Naive B cell (primary cell): Measurements from ENCODE around the gene TBC1D8. TPM values are rescaled to one million over a fixed set of nuclear protein-coding genes. Genes with fewer than 3 reads are reported as not detected.

Experiments
- ATAC-seq, 2 donors: fragments of 150-1000 bp; cut with Tn5 transposase; 2 replicates each; pipeline ENCODE4 v1.10.0; 2021; ENCODE audit warnings: low read depth in 2 of 2, mild to moderate bottlenecking in 2 of 2, moderate library complexity in 2 of 2
- DNase-seq: peaks from one replicate; pipeline ENCODE4 v3.0.0; 2022
- H3K27ac Mint-ChIP-seq, 6 donors: one replicate each; pipeline ENCODE4 v1.8.0; 2020 to 2022; ENCODE audit warnings: mild to moderate bottlenecking in 6 of 6, mixed read lengths in 6 of 6, moderate library complexity in 5 of 6, inconsistent platforms in 2 of 6
- H3K27me3 Mint-ChIP-seq, 3 donors: one replicate each; pipeline ENCODE4 v1.8.0; 2021 to 2022; ENCODE audit warnings: mixed read lengths in 3 of 3, mild to moderate bottlenecking in 1 of 3
- H3K36me3 Mint-ChIP-seq, 2 donors: one replicate each; pipeline ENCODE4 v1.8.0; 2020 to 2022; ENCODE audit warnings: mixed read lengths in 2 of 2, inconsistent platforms in 1 of 2, mild to moderate bottlenecking in 1 of 2
- H3K4me1 Mint-ChIP-seq, 3 donors: one replicate each; pipeline ENCODE4 v1.8.0; 2020 to 2022; ENCODE audit warnings: mixed read lengths in 3 of 3, inconsistent platforms in 1 of 3, mild to moderate bottlenecking in 1 of 3, moderate library complexity in 1 of 3
- H3K4me3 Mint-ChIP-seq, 8 donors: one replicate each; pipeline ENCODE4 v1.8.0; 2020 to 2022; ENCODE audit warnings: mild to moderate bottlenecking in 8 of 8, mixed read lengths in 8 of 8, moderate library complexity in 8 of 8, inconsistent platforms in 2 of 8
- H3K9me3 Mint-ChIP-seq, 7 donors: one replicate each; pipeline ENCODE4 v1.8.0; 2020 to 2022; ENCODE audit warnings: mixed read lengths in 7 of 7, mild to moderate bottlenecking in 5 of 7, inconsistent platforms in 2 of 7, moderate library complexity in 1 of 7
- polyA plus RNA-seq, 6 donors: library from polyadenylated mRNA; unstranded; fragments of 300-500 nt; fragmentation: Illumina TruSeq; gene quantifications; one replicate each; pipeline ENCODE4 v1.2.3, GENCODE V29; 2021; ENCODE audit warnings: low read depth in 6 of 6

The TBC1D8 gene
- polyA plus RNA-seq, 6 donors from 2014 or later = 0.19 to 0.72 (median 0.23) TPM; not detected in 1

GRCh38 chr2:100971221-100971620 lies 180.0 kb downstream of the TBC1D8 start:
- H3K9me3 Mint-ChIP-seq = no peaks in the 10 kb centered on the region
- DNase-seq (no peak), ATAC-seq (no peak)
- H3K27me3 Mint-ChIP-seq = peaks cover 8 to 36% (median 34%) of the 10 kb centered on the region in 3 donors
- no peaks in the 10 kb centered on the region for H3K36me3 Mint-ChIP-seq
- H3K4me3 Mint-ChIP-seq = no peak overlapping the region
- no peak overlapping the region for H3K27ac Mint-ChIP-seq
- peaks cover 0 to 2% (median 0%) of the 10 kb centered on the region in 3 donors for H3K4me1 Mint-ChIP-seq

GRCh38 chr2:100969998-100970397 lies 181.2 kb downstream of the TBC1D8 start:
- Mint-ChIP-seq H3K9me3 (no peaks in the 10 kb centered on the region), H3K4me3 (no peak overlapping the region), H3K27ac (no peak overlapping the region), H3K27me3 (peaks cover 8 to 36% (median 30%) of the 10 kb centered on the region in 3 donors), H3K4me1 (no peaks in the 10 kb centered on the region), H3K36me3 (no peaks in the 10 kb centered on the region)
- no peak for DNase-seq
- no peak for ATAC-seq

GRCh38 chr2:100968146-100969145 lies 182.7 kb downstream of the TBC1D8 start:
- no peak overlapping the region for H3K4me3 Mint-ChIP-seq
- no peaks in the 10 kb centered on the region for H3K4me1 Mint-ChIP-seq

GRCh38 chr2:100967716-100968115 lies 183.5 kb downstream of the TBC1D8 start:
- ATAC-seq = no peak
- no peak for DNase-seq
- Mint-ChIP-seq H3K4me3 (no peak overlapping the region), H3K27ac (no peak overlapping the region), H3K36me3 (no peaks in the 10 kb centered on the region), H3K9me3 (no peaks in the 10 kb centered on the region), H3K4me1 (no peaks in the 10 kb centered on the region), H3K27me3 (peaks cover 4 to 26% (median 26%) of the 10 kb centered on the region in 3 donors)

More at GRCh38 chr2:100968146-100969145, 182.7 kb downstream of the TBC1D8 start:
- Mint-ChIP-seq H3K27ac (no peak overlapping the region), H3K9me3 (no peaks in the 10 kb centered on the region), H3K36me3 (no peaks in the 10 kb centered on the region), H3K27me3 (peaks cover 8 to 31% (median 26%) of the 10 kb centered on the region in 3 donors)
- no peak for DNase-seq
- ATAC-seq = no peak

GRCh38 chr2:100965596-100965995 lies 185.6 kb downstream of the TBC1D8 start:
- ATAC-seq (no peak), DNase-seq (no peak)
- no peaks in the 10 kb centered on the region for H3K4me1 Mint-ChIP-seq
- H3K27ac Mint-ChIP-seq = no peak overlapping the region
- no peak overlapping the region for H3K4me3 Mint-ChIP-seq
- H3K27me3 Mint-ChIP-seq = peaks cover 4 to 11% (median 11%) of the 10 kb centered on the region in 3 donors
- no peaks in the 10 kb centered on the region for H3K9me3 Mint-ChIP-seq
- H3K36me3 Mint-ChIP-seq = no peaks in the 10 kb centered on the region

GRCh38 chr2:100964681-100965169 lies 186.5 kb downstream of the TBC1D8 start:
- peaks cover 4 to 6% (median 5%) of the 10 kb centered on the region in 3 donors for H3K27me3 Mint-ChIP-seq
- H3K27ac Mint-ChIP-seq = no peak overlapping the region
- no peaks in the 10 kb centered on the region for H3K36me3 Mint-ChIP-seq
- no peak overlapping the region for H3K4me3 Mint-ChIP-seq
- no peak for DNase-seq
- no peaks in the 10 kb centered on the region for H3K9me3 Mint-ChIP-seq
- H3K4me1 Mint-ChIP-seq = no peaks in the 10 kb centered on the region
- ATAC-seq = no peak

GRCh38 chr2:100964222-100964621 lies 187.0 kb downstream of the TBC1D8 start:
- no peaks in the 10 kb centered on the region for H3K4me1 Mint-ChIP-seq
- no peak overlapping the region for H3K4me3 Mint-ChIP-seq
- no peak overlapping the region for H3K27ac Mint-ChIP-seq
- H3K27me3 Mint-ChIP-seq = peaks cover 0 to 4% (median under 1%) of the 10 kb centered on the region in 3 donors
- H3K36me3 Mint-ChIP-seq = no peaks in the 10 kb centered on the region
- DNase-seq (no peak), ATAC-seq (no peak)
- H3K9me3 Mint-ChIP-seq = no peaks in the 10 kb centered on the region

GRCh38 chr2:100963026-100963375 lies 188.2 kb downstream of the TBC1D8 start:
- ATAC-seq = no peak
- no peaks in the 10 kb centered on the region for H3K36me3 Mint-ChIP-seq
- H3K27me3 Mint-ChIP-seq = peaks cover 6 to 7% (median 6%) of the 10 kb centered on the region in 3 donors
- no peak for DNase-seq
- H3K27ac Mint-ChIP-seq = no peak overlapping the region
- H3K9me3 Mint-ChIP-seq = no peaks in the 10 kb centered on the region
- no peaks in the 10 kb centered on the region for H3K4me1 Mint-ChIP-seq
- H3K4me3 Mint-ChIP-seq = no peak overlapping the region

- Mint-ChIP-seq H3K4me1 (no peaks in the 10 kb centered on the region), H3K4me3 (no peak overlapping the region), H3K9me3 (no peaks in the 10 kb centered on the region), H3K27ac (no peak overlapping the region), H3K36me3 (no peaks in the 10 kb centered on the region), H3K27me3 (peaks cover 4 to 8% (median 6%) of the 10 kb centered on the region in 3 donors)
- ATAC-seq = no peak
- DNase-seq = no peak
Measured at GRCh38 chr2:100962366-100963025, 188.7 kb downstream of the TBC1D8 start.

GRCh38 chr2:100960688-100961087 lies 190.5 kb downstream of the TBC1D8 start:
- H3K9me3 Mint-ChIP-seq = peaks cover 0 to 4% (median 0%) of the 10 kb centered on the region in 7 donors
- H3K27me3 Mint-ChIP-seq = peaks cover 4 to 20% (median 20%) of the 10 kb centered on the region in 3 donors
- H3K27ac Mint-ChIP-seq = no peak overlapping the region
- H3K4me1 Mint-ChIP-seq = no peaks in the 10 kb centered on the region
- ATAC-seq (no peak), DNase-seq (no peak)
- H3K36me3 Mint-ChIP-seq = peaks cover 0 to 5% of the 10 kb centered on the region in 2 donors
- H3K4me3 Mint-ChIP-seq = no peak overlapping the region

- Mint-ChIP-seq H3K27me3 (peaks cover 4 to 21% (median 20%) of the 10 kb centered on the region in 3 donors), H3K36me3 (peaks cover 0 to 5% of the 10 kb centered on the region in 2 donors), H3K27ac (no peak overlapping the region), H3K4me3 (no peak overlapping the region), H3K9me3 (peaks cover 0 to 4% (median 0%) of the 10 kb centered on the region in 7 donors), H3K4me1 (no peaks in the 10 kb centered on the region)
- no peak for DNase-seq
- no peak for ATAC-seq
Measured at GRCh38 chr2:100959225-100959880, 191.8 kb downstream of the TBC1D8 start.

- H3K4me1 Mint-ChIP-seq = no peaks in the 10 kb centered on the region
- H3K9me3 Mint-ChIP-seq = peaks cover 0 to 4% (median 0%) of the 10 kb centered on the region in 7 donors
- no peak overlapping the region for H3K27ac Mint-ChIP-seq
- H3K27me3 Mint-ChIP-seq = peaks cover 8 to 21% (median 20%) of the 10 kb centered on the region in 3 donors
- peaks cover 0 to 5% of the 10 kb centered on the region in 2 donors for H3K36me3 Mint-ChIP-seq
- ATAC-seq (no peak), DNase-seq (no peak)
- no peak overlapping the region for H3K4me3 Mint-ChIP-seq
Measured at GRCh38 chr2:100957996-100958653, 193.1 kb downstream of the TBC1D8 start.
